Loucy (cell line): ENCODE measurements around the gene USP5.
"Not testable (repeated sequence)": the region's sequence is repeated elsewhere in the genome, so short reads cannot be mapped to it uniquely, and the experiment has no call there.

Experiments
- H2AFZ ChIP-seq: fragments of 200-600 bp; sonication (generic); 2 replicates; pipeline ENCODE4 v1.6.0; 2016; ENCODE audit warnings: antibody characterized with exemption, mild to moderate bottlenecking, low read length, moderate library complexity
- H3F3A ChIP-seq: fragments of 200-600 bp; 2 replicates; pipeline ENCODE4 v1.6.0; 2016; ENCODE audit warnings: antibody characterized with exemption, low read depth, mild to moderate bottlenecking
- H3K27me3 ChIP-seq: fragments of 200-600 bp; sonication (generic); 2 replicates; pipeline ENCODE4 v1.6.1; 2014; ENCODE audit warnings: low read length, mild to moderate bottlenecking; ENCODE audit not compliant: insufficient read depth, poor library complexity, severe bottlenecking
- H3K36me3 ChIP-seq: fragments of 200-600 bp; sonication (generic); 2 replicates; pipeline ENCODE4 v1.6.1; 2016; ENCODE audit warnings: low read length; ENCODE audit not compliant: insufficient read depth
- H3K4me1 ChIP-seq: fragments of 200-600 bp; sonication (generic); 2 replicates; pipeline ENCODE4 v1.5.1; 2014; ENCODE audit warnings: low read length, mild to moderate bottlenecking; ENCODE audit not compliant: insufficient read depth, poor library complexity, severe bottlenecking
- H3K4me2 ChIP-seq: fragments of 200-600 bp; sonication (generic); 2 replicates; pipeline ENCODE4 v1.6.0; 2014; ENCODE audit warnings: antibody characterized with exemption, low read length, low read depth, mild to moderate bottlenecking; ENCODE audit not compliant: poor library complexity, severe bottlenecking
- H3K4me3 ChIP-seq: fragments of 200-600 bp; sonication (generic); 2 replicates; pipeline ENCODE4 v1.5.1; 2014; ENCODE audit warnings: low read length, mild to moderate bottlenecking, mixed read lengths; ENCODE audit not compliant: poor library complexity, severe bottlenecking
- H3K79me2 ChIP-seq: fragments of 200-600 bp; sonication (generic); 2 replicates; pipeline ENCODE4 v1.6.1; 2014; ENCODE audit warnings: low read length; ENCODE audit not compliant: insufficient read depth
- H3K9ac ChIP-seq: fragments of 200-600 bp; sonication (generic); 2 replicates; pipeline ENCODE4 v1.6.0; 2014; ENCODE audit warnings: mild to moderate bottlenecking, low read depth, low read length, moderate library complexity; ENCODE audit not compliant: poor library complexity, severe bottlenecking
- H3K9me2 ChIP-seq: fragments of 200-600 bp; sonication (generic); replicated peaks from 2 replicates; pipeline ENCODE4 v1.6.1; 2016; ENCODE audit warnings: low read depth, low read length, mixed read lengths
- H3K9me3 ChIP-seq: fragments of 200-600 bp; sonication (generic); 2 replicates; pipeline ENCODE4 v1.6.1; 2014; ENCODE audit warnings: mild to moderate bottlenecking, antibody characterized with exemption, low read length, low read depth; ENCODE audit not compliant: insufficient read depth
- H4K20me1 ChIP-seq: fragments of 200-600 bp; sonication (generic); 2 replicates; pipeline ENCODE4 v1.6.0; 2014; ENCODE audit warnings: antibody characterized with exemption, low read length, mild to moderate bottlenecking; ENCODE audit not compliant: insufficient read depth, poor library complexity, severe bottlenecking
- EZH2phosphoT487 ChIP-seq: fragments of 200-600 bp; IDR thresholded peaks from 2 replicates; pipeline ENCODE4 v1.6.1; 2018; ENCODE audit warnings: antibody characterized with exemption, mild to moderate bottlenecking, moderate library complexity, borderline replicate concordance
- TF ChIP-seq, protein P1 (sequence below): fragments of 200-600 bp; sonication (generic); conservative IDR thresholded peaks from 2 replicates; pipeline ENCODE4 v1.5.1; 2014; ENCODE audit warnings: mild to moderate bottlenecking, antibody characterized with exemption, low read length

USP5 gene

GRCh38 chr12:6867413-6868210 lies 15.7 kb downstream of the USP5 start, which contains the start of gene TPI1:
Gene TPI1, plus strand, starts transcription at chr12:6867531. Its CDS starts 36 bp downstream, at chr12:6867567.
- Histone ChIP-seq H3K79me2 (peaks cover 54% of the 10 kb centered on the region), H3K4me3 (peak within 1 kb of the TSS; percentile 94), H3F3A (peaks cover 5% of the 10 kb centered on the region; the same call in 1 of the 2 replicates), H3K9ac (peak within 1 kb of the TSS; percentile 97), H3K9me2 (no peaks in the 10 kb centered on the region), H3K4me1 (peaks cover 34% of the 10 kb centered on the region), H3K36me3 (peaks cover 53% of the 10 kb centered on the region; the same call in 1 of the 2 replicates), H4K20me1 (peaks cover 46% of the 10 kb centered on the region), H3K4me2 (peak within 1 kb of the TSS; percentile 98), H3K9me3 (no peaks in the 10 kb centered on the region), H3K27me3 (peaks cover 4% of the 10 kb centered on the region), H2AFZ (peak within 1 kb of the TSS; percentile 76)
- TF ChIP-seq, protein P1, sequence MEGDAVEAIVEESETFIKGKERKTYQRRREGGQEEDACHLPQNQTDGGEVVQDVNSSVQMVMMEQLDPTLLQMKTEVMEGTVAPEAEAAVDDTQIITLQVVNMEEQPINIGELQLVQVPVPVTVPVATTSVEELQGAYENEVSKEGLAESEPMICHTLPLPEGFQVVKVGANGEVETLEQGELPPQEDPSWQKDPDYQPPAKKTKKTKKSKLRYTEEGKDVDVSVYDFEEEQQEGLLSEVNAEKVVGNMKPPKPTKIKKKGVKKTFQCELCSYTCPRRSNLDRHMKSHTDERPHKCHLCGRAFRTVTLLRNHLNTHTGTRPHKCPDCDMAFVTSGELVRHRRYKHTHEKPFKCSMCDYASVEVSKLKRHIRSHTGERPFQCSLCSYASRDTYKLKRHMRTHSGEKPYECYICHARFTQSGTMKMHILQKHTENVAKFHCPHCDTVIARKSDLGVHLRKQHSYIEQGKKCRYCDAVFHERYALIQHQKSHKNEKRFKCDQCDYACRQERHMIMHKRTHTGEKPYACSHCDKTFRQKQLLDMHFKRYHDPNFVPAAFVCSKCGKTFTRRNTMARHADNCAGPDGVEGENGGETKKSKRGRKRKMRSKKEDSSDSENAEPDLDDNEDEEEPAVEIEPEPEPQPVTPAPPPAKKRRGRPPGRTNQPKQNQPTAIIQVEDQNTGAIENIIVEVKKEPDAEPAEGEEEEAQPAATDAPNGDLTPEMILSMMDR, result no peak
- TF ChIP-seq EZH2phosphoT487, result no peak

- H3K9me3 ChIP-seq, result no peaks in the 10 kb centered on the region
- no peaks in the 10 kb centered on the region for H3K9me2 ChIP-seq
- H3F3A ChIP-seq, result peaks cover 5% of the 10 kb centered on the region; the same call in 1 of the 2 replicates
- H2AFZ ChIP-seq, result no peak overlapping the region
- H3K9ac ChIP-seq, result peak overlapping the region; percentile 97
- peaks cover 4% of the 10 kb centered on the region for H3K27me3 ChIP-seq
- H3K36me3 ChIP-seq, result peaks cover 45% of the 10 kb centered on the region; the same call in 1 of the 2 replicates
- H3K79me2 ChIP-seq, result peaks cover 58% of the 10 kb centered on the region
- peak overlapping the region; percentile 98 for H3K4me2 ChIP-seq
- no peak for TF ChIP-seq EZH2phosphoT487
- TF ChIP-seq, protein P1, result peak; percentile 42
- peak overlapping the region; percentile 94 for H3K4me3 ChIP-seq
- H4K20me1 ChIP-seq, result peaks cover 51% of the 10 kb centered on the region
- H3K4me1 ChIP-seq, result peaks cover 38% of the 10 kb centered on the region
These were observed 16.5 kb downstream of the USP5 start for GRCh38 chr12:6868211-6869048.

DNA sequence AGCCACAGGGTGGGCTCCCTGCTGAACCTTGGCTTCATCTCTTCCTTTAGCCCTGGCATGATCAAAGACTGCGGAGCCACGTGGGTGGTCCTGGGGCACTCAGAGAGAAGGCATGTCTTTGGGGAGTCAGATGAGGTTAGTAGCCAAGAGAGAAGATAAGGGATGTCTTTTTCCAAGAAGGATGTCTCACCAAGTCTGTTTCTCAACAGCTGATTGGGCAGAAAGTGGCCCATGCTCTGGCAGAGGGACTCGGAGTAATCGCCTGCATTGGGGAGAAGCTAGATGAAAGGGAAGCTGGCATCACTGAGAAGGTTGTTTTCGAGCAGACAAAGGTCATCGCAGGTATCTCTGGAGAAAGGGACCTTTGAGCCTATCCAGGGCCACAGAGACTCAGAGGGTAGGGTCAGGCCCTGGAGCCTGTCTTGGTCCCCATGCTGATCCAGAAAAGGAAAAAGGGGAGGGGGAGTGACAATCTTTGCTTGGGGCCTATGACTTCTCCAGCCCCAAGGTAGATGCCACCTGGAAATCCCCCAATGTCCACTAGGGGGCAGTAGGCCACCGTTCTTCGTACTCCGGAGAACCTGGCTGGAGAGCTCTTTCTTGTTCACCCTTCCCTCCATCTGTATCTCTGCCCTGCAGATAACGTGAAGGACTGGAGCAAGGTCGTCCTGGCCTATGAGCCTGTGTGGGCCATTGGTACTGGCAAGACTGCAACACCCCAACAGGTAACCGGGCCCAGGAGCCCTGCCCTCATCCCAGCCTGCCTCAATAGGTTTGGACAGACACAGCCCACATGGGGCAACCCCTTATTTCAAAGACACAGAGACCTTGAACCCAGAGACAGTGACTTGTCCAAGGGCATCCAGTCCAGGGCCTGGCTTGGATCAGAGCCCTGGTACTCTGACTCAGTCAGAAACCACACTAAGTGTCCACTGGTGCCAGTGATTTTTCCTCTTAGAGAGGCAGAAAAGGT lies 17.4 kb downstream of the USP5 start:
- no peak for TF ChIP-seq EZH2phosphoT487
- TF ChIP-seq, protein P1, result peak; percentile 80
- H3K9ac ChIP-seq, result peak overlapping the region; percentile 97
- peak overlapping the region; percentile 98 for H3K4me2 ChIP-seq
- H4K20me1 ChIP-seq, result peaks cover 51% of the 10 kb centered on the region
- H3K9me2 ChIP-seq, result no peaks in the 10 kb centered on the region
- H3K36me3 ChIP-seq, result peaks cover 36% of the 10 kb centered on the region; the same call in 1 of the 2 replicates
- peaks cover 63% of the 10 kb centered on the region for H3K79me2 ChIP-seq
- no peak overlapping the region for H2AFZ ChIP-seq
- H3K4me3 ChIP-seq, result peak overlapping the region; percentile 94
- peaks cover 5% of the 10 kb centered on the region; the same call in 1 of the 2 replicates for H3F3A ChIP-seq
- H3K4me1 ChIP-seq, result peaks cover 38% of the 10 kb centered on the region
- peaks cover 4% of the 10 kb centered on the region for H3K27me3 ChIP-seq
- no peaks in the 10 kb centered on the region for H3K9me3 ChIP-seq

DNA sequence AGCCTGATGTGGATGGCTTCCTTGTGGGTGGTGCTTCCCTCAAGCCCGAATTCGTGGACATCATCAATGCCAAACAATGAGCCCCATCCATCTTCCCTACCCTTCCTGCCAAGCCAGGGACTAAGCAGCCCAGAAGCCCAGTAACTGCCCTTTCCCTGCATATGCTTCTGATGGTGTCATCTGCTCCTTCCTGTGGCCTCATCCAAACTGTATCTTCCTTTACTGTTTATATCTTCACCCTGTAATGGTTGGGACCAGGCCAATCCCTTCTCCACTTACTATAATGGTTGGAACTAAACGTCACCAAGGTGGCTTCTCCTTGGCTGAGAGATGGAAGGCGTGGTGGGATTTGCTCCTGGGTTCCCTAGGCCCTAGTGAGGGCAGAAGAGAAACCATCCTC lies 18.4 kb downstream of the USP5 start:
- Histone ChIP-seq H3K4me1 (peaks cover 42% of the 10 kb centered on the region), H3K9ac (peak overlapping the region; percentile 92), H3K36me3 (peaks cover 27% of the 10 kb centered on the region; the same call in 1 of the 2 replicates), H3K4me2 (peak overlapping the region; percentile 98), H3K79me2 (peaks cover 67% of the 10 kb centered on the region), H4K20me1 (peaks cover 51% of the 10 kb centered on the region), H3K4me3 (peak overlapping the region; percentile 94)
- H3K9me2 ChIP-seq, H3F3A ChIP-seq, H3K27me3 ChIP-seq, H2AFZ ChIP-seq, H3K9me3 ChIP-seq: not testable (repeated sequence)
